Type B pancreatic cell (in vitro differentiated cells): ENCODE data around the gene ABHD8. TPM values are rescaled to one million over a fixed set of nuclear protein-coding genes. Genes with fewer than 3 reads are reported as not detected.

Experiments
- DNase-seq: peaks from one replicate; pipeline ENCODE4 v3.0.0; 2021; ENCODE audit warnings: mixed read lengths; ENCODE audit not compliant: unreplicated experiment; ENCODE audit errors: extremely low spot score
- H3K27ac Mint-ChIP-seq: 2 replicates; pipeline ENCODE4 v1.8.0; 2021; ENCODE audit warnings: mild to moderate bottlenecking, mixed read lengths
- H3K27me3 Mint-ChIP-seq: 2 replicates; pipeline ENCODE4 v1.8.0; 2021; ENCODE audit warnings: mixed read lengths
- H3K36me3 Mint-ChIP-seq: 2 replicates; pipeline ENCODE4 v1.8.0; 2021; ENCODE audit warnings: mixed read lengths
- H3K4me1 Mint-ChIP-seq: one replicate; pipeline ENCODE4 v1.8.0; 2021; ENCODE audit warnings: mixed read lengths; ENCODE audit not compliant: unreplicated experiment
- H3K4me3 Mint-ChIP-seq: 2 replicates; pipeline ENCODE4 v1.8.0; 2021; ENCODE audit warnings: mild to moderate bottlenecking, mixed read lengths
- H3K9me3 Mint-ChIP-seq: 2 replicates; pipeline ENCODE4 v1.8.0; 2021; ENCODE audit warnings: mixed read lengths
- total RNA-seq: library from RNA; stranded (reverse); gene quantifications from 2 replicates; pipeline ENCODE4 v1.2.1, GENCODE V29; 2021; ENCODE audit warnings: low replicate concordance
- TF ChIP-seq, protein P1 (sequence below): fragments of 200-600 bp; sonication (generic); conservative IDR thresholded peaks from 2 replicates; pipeline ENCODE4 v1.5.0; 2021; ENCODE audit warnings: antibody characterized with exemption, mild to moderate bottlenecking

The ABHD8 gene
- total RNA-seq, 1 donor from 2014 or later = 14.3 TPM

- TF ChIP-seq, protein P1, sequence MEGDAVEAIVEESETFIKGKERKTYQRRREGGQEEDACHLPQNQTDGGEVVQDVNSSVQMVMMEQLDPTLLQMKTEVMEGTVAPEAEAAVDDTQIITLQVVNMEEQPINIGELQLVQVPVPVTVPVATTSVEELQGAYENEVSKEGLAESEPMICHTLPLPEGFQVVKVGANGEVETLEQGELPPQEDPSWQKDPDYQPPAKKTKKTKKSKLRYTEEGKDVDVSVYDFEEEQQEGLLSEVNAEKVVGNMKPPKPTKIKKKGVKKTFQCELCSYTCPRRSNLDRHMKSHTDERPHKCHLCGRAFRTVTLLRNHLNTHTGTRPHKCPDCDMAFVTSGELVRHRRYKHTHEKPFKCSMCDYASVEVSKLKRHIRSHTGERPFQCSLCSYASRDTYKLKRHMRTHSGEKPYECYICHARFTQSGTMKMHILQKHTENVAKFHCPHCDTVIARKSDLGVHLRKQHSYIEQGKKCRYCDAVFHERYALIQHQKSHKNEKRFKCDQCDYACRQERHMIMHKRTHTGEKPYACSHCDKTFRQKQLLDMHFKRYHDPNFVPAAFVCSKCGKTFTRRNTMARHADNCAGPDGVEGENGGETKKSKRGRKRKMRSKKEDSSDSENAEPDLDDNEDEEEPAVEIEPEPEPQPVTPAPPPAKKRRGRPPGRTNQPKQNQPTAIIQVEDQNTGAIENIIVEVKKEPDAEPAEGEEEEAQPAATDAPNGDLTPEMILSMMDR = no peak
- Mint-ChIP-seq H3K4me1 (peaks cover 6% of the 10 kb centered on the region), H3K9me3 (no peaks in the 10 kb centered on the region), H3K36me3 (no peaks in the 10 kb centered on the region), H3K27ac (no peak overlapping the region), H3K4me3 (no peak overlapping the region), H3K27me3 (peaks cover 15% of the 10 kb centered on the region)
- no peak for DNase-seq
Observed at GRCh38 chr19:17347361-17347760, 44.1 kb upstream of the ABHD8 start.

DNA sequence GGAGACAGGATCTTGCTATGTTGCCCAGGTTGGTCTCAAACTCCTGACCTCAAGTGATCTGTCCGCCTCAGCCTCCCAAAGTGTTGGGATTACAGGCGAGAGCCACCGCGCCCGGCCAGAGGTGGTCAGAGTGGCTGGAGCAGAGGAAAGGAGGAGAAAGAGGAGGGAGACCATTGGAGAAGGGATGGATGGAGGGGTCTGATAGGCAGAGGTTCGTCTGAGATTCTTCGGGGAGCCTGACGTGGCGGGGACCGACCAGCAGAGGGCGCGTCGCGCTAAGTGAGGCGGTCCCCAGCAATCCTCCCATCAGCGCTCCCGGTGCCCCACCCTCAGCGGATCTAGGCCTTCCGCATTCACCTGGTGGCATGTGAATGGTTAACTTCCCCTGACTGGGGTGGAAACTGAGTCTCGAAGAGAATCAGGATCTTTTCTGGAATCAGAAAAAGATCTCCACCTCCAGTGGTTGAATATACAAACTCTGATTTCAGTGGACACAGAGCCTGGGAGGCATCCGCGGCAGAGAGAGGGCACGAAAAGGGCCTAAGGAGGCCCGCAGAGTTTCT is 43.0 kb upstream of the ABHD8 start:
- DNase-seq = no peak
- peak overlapping the region; percentile 73 for H3K27ac Mint-ChIP-seq
- peaks cover 6% of the 10 kb centered on the region for H3K4me1 Mint-ChIP-seq
- H3K4me3 Mint-ChIP-seq = no peak overlapping the region
- H3K9me3 Mint-ChIP-seq = no peaks in the 10 kb centered on the region
- peaks cover 11% of the 10 kb centered on the region for H3K27me3 Mint-ChIP-seq
- TF ChIP-seq, protein P1 = peak; percentile 96
- no peaks in the 10 kb centered on the region for H3K36me3 Mint-ChIP-seq

DNA sequence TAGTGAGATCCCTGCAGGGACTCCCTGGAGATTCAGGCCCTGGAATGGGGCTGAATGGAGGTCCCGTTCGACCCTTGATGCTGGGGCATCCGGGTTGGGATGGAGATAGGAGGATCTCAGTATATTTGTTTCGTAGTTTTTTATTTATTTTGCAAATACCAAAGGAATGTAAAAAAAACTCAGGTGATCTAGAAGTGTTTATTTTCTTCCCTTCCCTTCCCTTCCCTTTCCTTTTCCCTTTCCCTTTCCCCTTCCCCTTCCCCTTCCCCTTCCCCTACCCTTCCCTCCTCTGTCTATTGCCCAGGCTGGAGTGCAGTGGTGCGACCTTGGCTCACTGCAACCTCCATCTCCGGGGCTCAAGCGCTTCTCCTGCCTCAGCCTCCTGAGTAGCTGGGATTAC is 38.6 kb upstream of the ABHD8 start:
- Mint-ChIP-seq H3K4me3 (no peak overlapping the region), H3K27me3 (no peaks in the 10 kb centered on the region), H3K4me1 (peaks cover 10% of the 10 kb centered on the region), H3K9me3 (no peaks in the 10 kb centered on the region), H3K36me3 (no peaks in the 10 kb centered on the region), H3K27ac (no peak overlapping the region)
- DNase-seq = no peak
- TF ChIP-seq, protein P1 = no peak

GRCh38 chr19:17341386-17341785 is 38.2 kb upstream of the ABHD8 start:
- H3K27ac Mint-ChIP-seq = no peak overlapping the region
- no peaks in the 10 kb centered on the region for H3K9me3 Mint-ChIP-seq
- no peak for DNase-seq
- no peaks in the 10 kb centered on the region for H3K27me3 Mint-ChIP-seq
- no peaks in the 10 kb centered on the region for H3K36me3 Mint-ChIP-seq
- H3K4me1 Mint-ChIP-seq = peaks cover 10% of the 10 kb centered on the region
- TF ChIP-seq, protein P1 = no peak
- H3K4me3 Mint-ChIP-seq = no peak overlapping the region

- no peak for DNase-seq
- H3K36me3 Mint-ChIP-seq = no peaks in the 10 kb centered on the region
- no peaks in the 10 kb centered on the region for H3K27me3 Mint-ChIP-seq
Observed at GRCh38 chr19:17340871-17341357, 37.7 kb upstream of the ABHD8 start.

More at GRCh38 chr19:17340871-17341357, 37.7 kb upstream of the ABHD8 start:
- TF ChIP-seq, protein P1 = no peak
- H3K4me3 Mint-ChIP-seq = no peak overlapping the region
- H3K9me3 Mint-ChIP-seq = no peaks in the 10 kb centered on the region
- H3K4me1 Mint-ChIP-seq = peaks cover 5% of the 10 kb centered on the region
- no peak overlapping the region for H3K27ac Mint-ChIP-seq
